DMS153 treated with DMSO at 0.1 percent for 48 hours (cell line): ENCODE results near the gene ATP1A3.
"Not testable (repeated sequence)": the region's sequence is repeated elsewhere in the genome, so short reads cannot be mapped to it uniquely, and the experiment has no call there.

Experiments used
- DNase-seq: peaks from one replicate; lab custom pipeline; 2025; ENCODE audit not compliant: unreplicated experiment; lab: John Stamatoyannopoulos, UW

The ATP1A3 gene

GRCh38 chr19:42012747-42013146, 18.7 kb upstream of the ATP1A3 start:
- DNase-seq, result not testable (repeated sequence)

GRCh38 chr19:42010245-42011126, 16.5 kb upstream of the ATP1A3 start:
- no peak for DNase-seq

GRCh38 chr19:42006569-42006968, 12.5 kb upstream of the ATP1A3 start:
- no peak for DNase-seq

- DNase-seq, result no peak
Observed at GRCh38 chr19:42005504-42005903, 11.5 kb upstream of the ATP1A3 start.

- no peak for DNase-seq
Observed at GRCh38 chr19:42003506-42004294, 9.7 kb upstream of the ATP1A3 start.

- no peak for DNase-seq
Observed at GRCh38 chr19:41999878-42000208, 5.8 kb upstream of the ATP1A3 start.

GRCh38 chr19:41999071-41999877, 5.2 kb upstream of the ATP1A3 start:
- DNase-seq, result no peak

GRCh38 chr19:41998246-41999020, 4.4 kb upstream of the ATP1A3 start:
- DNase-seq, result peak; percentile 62

GRCh38 chr19:41997851-41998229, 3.8 kb upstream of the ATP1A3 start:
- DNase-seq, result peak; percentile 69

- peak; percentile 21 for DNase-seq
Observed at GRCh38 chr19:41997121-41997850, 3.3 kb upstream of the ATP1A3 start.

GRCh38 chr19:41995959-41996797, 2.1 kb upstream of the ATP1A3 start:
- DNase-seq, result no peak

GRCh38 chr19:41994994-41995958, 1.2 kb upstream of the ATP1A3 start:
- DNase-seq, result no peak

GRCh38 chr19:41994521-41994971, 516 bp upstream of the ATP1A3 start:
- DNase-seq, result no peak

GRCh38 chr19:41991925-41992569, 2.0 kb downstream of the ATP1A3 start:
- DNase-seq, result not testable (repeated sequence)

- DNase-seq, result no peak
Observed at GRCh38 chr19:41991025-41991424, 3.0 kb downstream of the ATP1A3 start.

GRCh38 chr19:41990615-41991014, 3.4 kb downstream of the ATP1A3 start:
- DNase-seq, result no peak

GRCh38 chr19:41990028-41990427, 4.0 kb downstream of the ATP1A3 start:
- DNase-seq, result no peak
